Measurements from ENCODE around the gene SPOCK1. TPM values are rescaled to one million over a fixed set of nuclear protein-coding genes. Genes with fewer than 3 reads are reported as not detected.

The SPOCK1 gene
- total RNA-seq, 1 experiment from 2014 or later = 10.9 TPM

DNA sequence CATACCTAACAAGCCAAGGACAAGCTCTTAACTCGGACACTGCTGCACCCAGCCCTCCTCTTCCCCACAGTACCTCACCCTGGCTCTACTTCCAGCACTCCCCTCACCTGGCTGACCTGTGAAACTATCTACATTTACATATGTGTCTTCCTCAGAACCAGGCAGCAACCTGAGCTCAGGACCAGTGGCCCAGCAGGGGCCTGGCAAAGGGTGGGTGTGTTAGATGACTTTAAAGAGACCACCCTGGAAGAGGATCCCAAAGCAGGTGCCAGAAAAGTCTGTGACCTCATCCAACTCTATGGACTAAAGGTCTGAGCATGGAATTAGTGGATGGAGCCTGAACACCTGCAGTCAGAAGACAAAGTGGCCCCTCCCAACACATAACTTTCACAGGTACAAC is 400.9 kb downstream of the SPOCK1 start:
- Histone ChIP-seq H3K4me1 (ENCODE audit: insufficient read depth, low read length) (no peaks in the 10 kb centered on the region), H3T11ph (ENCODE audit: low read length) (no peak overlapping the region), H4K8ac (replicated peaks; ENCODE audit: insufficient read length, low read depth, low read length) (no peak overlapping the region), H2AK5ac (ENCODE audit: insufficient read length, low read length) (no peak overlapping the region), H2BK120ac (ENCODE audit: low read depth, low read length, poor library complexity, severe bottlenecking) (no peak overlapping the region), H3K27me3 (ENCODE audit: insufficient read depth, low read length) (no peaks in the 10 kb centered on the region), H4K91ac (ENCODE audit: insufficient read length, low read depth, low read length) (no peak overlapping the region), H3K9me3 (ENCODE audit: control insufficient read depth, low read depth, low read length) (no peaks in the 10 kb centered on the region), H3K4ac (ENCODE audit: low read depth, low read length) (no peak overlapping the region), H3K23me2 (ENCODE audit: insufficient read length, low read depth, low read length, poor library complexity, severe bottlenecking) (no peaks in the 10 kb centered on the region), H2AFZ (ENCODE audit: low read length) (no peak overlapping the region), H2BK15ac (ENCODE audit: low read depth, low read length) (no peak overlapping the region), H3K4me2 (ENCODE audit: insufficient read depth, insufficient read length, low read length) (no peak overlapping the region), H2BK20ac (ENCODE audit: low read depth, low read length, poor library complexity, severe bottlenecking) (no peak overlapping the region), H3K14ac (ENCODE audit: insufficient read depth, low read length) (no peak overlapping the region), H4K20me1 (ENCODE audit: control insufficient read depth, insufficient read depth, insufficient read length) (no peaks in the 10 kb centered on the region), H2BK12ac (ENCODE audit: insufficient read length, low read depth, low read length) (no peak overlapping the region), H3K27ac (ENCODE audit: insufficient read length, low read depth, low read length) (no peak overlapping the region), H3K79me2 (ENCODE audit: insufficient read depth, low read length) (no peaks in the 10 kb centered on the region), H2BK5ac (ENCODE audit: insufficient read length, low read length) (no peak overlapping the region), H3K79me1 (ENCODE audit: insufficient read depth, low read depth, low read length, poor library complexity, severe bottlenecking) (no peaks in the 10 kb centered on the region), H3K9ac (ENCODE audit: extremely low read depth, insufficient read length, low read length) (no peak overlapping the region), H4K5ac (ENCODE audit: insufficient read length, low read depth, low read length) (no peak overlapping the region), H3K18ac (ENCODE audit: insufficient read length, low read depth, low read length) (no peak overlapping the region), H3K23ac (ENCODE audit: insufficient read length, low read depth, low read length) (no peak overlapping the region), H3K56ac (ENCODE audit: insufficient read length, low read depth, low read length) (no peak overlapping the region)
- no peak for DNase-seq
- no CpG with 5 or more reads among the region's 1 CpG for WGBS (ENCODE audit: extremely low coverage, insufficient read length, low lambda C conversion rate)
- peaks cover 4 to 6% of the 10 kb centered on the region in 2 experiments; a peak in 1 of 4 replicates for H3K4me1 Mint-ChIP-seq
- TF ChIP-seq, protein P1, sequence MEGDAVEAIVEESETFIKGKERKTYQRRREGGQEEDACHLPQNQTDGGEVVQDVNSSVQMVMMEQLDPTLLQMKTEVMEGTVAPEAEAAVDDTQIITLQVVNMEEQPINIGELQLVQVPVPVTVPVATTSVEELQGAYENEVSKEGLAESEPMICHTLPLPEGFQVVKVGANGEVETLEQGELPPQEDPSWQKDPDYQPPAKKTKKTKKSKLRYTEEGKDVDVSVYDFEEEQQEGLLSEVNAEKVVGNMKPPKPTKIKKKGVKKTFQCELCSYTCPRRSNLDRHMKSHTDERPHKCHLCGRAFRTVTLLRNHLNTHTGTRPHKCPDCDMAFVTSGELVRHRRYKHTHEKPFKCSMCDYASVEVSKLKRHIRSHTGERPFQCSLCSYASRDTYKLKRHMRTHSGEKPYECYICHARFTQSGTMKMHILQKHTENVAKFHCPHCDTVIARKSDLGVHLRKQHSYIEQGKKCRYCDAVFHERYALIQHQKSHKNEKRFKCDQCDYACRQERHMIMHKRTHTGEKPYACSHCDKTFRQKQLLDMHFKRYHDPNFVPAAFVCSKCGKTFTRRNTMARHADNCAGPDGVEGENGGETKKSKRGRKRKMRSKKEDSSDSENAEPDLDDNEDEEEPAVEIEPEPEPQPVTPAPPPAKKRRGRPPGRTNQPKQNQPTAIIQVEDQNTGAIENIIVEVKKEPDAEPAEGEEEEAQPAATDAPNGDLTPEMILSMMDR (conservative IDR thresholded peaks at IDR 0.05) = no peak
- no peak overlapping the region; a peak in 1 of 7 replicates for H3K27ac Mint-ChIP-seq
- no peaks in the 10 kb centered on the region for H3K9me3 Mint-ChIP-seq
- H3K27me3 Mint-ChIP-seq (ENCODE audit: low read depth) = no peaks in the 10 kb centered on the region
- H3K4me3 Mint-ChIP-seq = no peak overlapping the region
- no peaks in the 10 kb centered on the region for H3K36me3 Mint-ChIP-seq (ENCODE audit: insufficient read depth in 1 of 3, low read depth in 3 of 3)

Measured in H9 (cell line).